Ascending aorta (tissue), 2 donors: ENCODE results near the gene AGAP1. TPM values are rescaled to one million over a fixed set of nuclear protein-coding genes. Genes with fewer than 3 reads are reported as not detected.

ENCODE experiments used
- DNase-seq, 2 donors: peaks; one replicate each; pipeline ENCODE4 v3.0.0-alpha.2; 2019; ENCODE audit warnings: low spot score in 2 of 2
- H3K27ac ChIP-seq, 2 donors: fragments of 200-600 bp; sonication (generic); one replicate each; pipeline ENCODE4 v1.5.1; 2016 to 2017; ENCODE audit warnings: mild to moderate bottlenecking in 1 of 2
- H3K27me3 ChIP-seq: fragments of 200-600 bp; sonication (generic); one replicate; pipeline ENCODE4 v1.5.1; 2017
- H3K36me3 ChIP-seq, 2 donors: fragments of 200-600 bp; sonication (generic); one replicate each; pipeline ENCODE4 v1.5.1; 2016
- H3K4me1 ChIP-seq, 2 donors: fragments of 200-600 bp; sonication (generic); one replicate each; pipeline ENCODE4 v1.5.1; 2016 to 2017; ENCODE audit warnings: mild to moderate bottlenecking in 1 of 2
- H3K4me3 ChIP-seq, 2 donors: fragments of 200-600 bp; sonication (generic); one replicate each; pipeline ENCODE4 v1.5.1; 2016 to 2017; ENCODE audit warnings: mild to moderate bottlenecking in 1 of 2
- H3K9me3 ChIP-seq, 2 donors: fragments of 200-600 bp; sonication (generic); one replicate each; pipeline ENCODE4 v1.5.1; 2016
- CTCF ChIP-seq, 3 experiments: fragments of 200-600 bp in 2 of 3; fragments of 450-650 bp in 1 of 3; sonication (generic) in 2 of 3; IDR thresholded peaks; one replicate each; pipeline ENCODE4 v1.5.1; 2016 to 2019; ENCODE audit warnings: antibody characterized with exemption in 3 of 3, mild to moderate bottlenecking in 1 of 3, moderate library complexity in 1 of 3
- intact Hi-C: fragments of 100-400 bp; cut with DNase I; formaldehyde crosslinking; loops from one replicate; pipeline ENCODE4 v1.15.1; 2023
- total RNA-seq: library from RNA; depleted of rRNA; stranded (reverse); fragments of >200 nt; gene quantifications from one replicate; pipeline ENCODE4 v1.1.0, GENCODE V29; 2016

Gene AGAP1
- total RNA-seq, 1 donor from 2014 or later: 19.7 TPM

- TF ChIP-seq CTCF (IDR thresholded peaks at IDR 0.05): no peak
- H3K36me3 ChIP-seq: no peaks in the 10 kb centered on the region
- H3K4me1 ChIP-seq: no peaks in the 10 kb centered on the region
- H3K4me3 ChIP-seq: no peak overlapping the region
- H3K27me3 ChIP-seq: no peaks in the 10 kb centered on the region
- no peak for DNase-seq
- intact Hi-C loops: no loop called here
- H3K27ac ChIP-seq: no peak overlapping the region
- no peaks in the 10 kb centered on the region for H3K9me3 ChIP-seq
These were observed 613.7 kb downstream of the AGAP1 start for GRCh38 chr2:236107536-236107935.

- TF ChIP-seq CTCF (IDR thresholded peaks at IDR 0.05): no peak
- intact Hi-C loops: no loop called here
- H3K4me3 ChIP-seq: no peak overlapping the region
- H3K36me3 ChIP-seq: no peaks in the 10 kb centered on the region
- H3K4me1 ChIP-seq: no peaks in the 10 kb centered on the region
- no peak for DNase-seq
- no peak overlapping the region for H3K27ac ChIP-seq
- no peaks in the 10 kb centered on the region for H3K9me3 ChIP-seq
- no peaks in the 10 kb centered on the region for H3K27me3 ChIP-seq
These were observed 614.2 kb downstream of the AGAP1 start for GRCh38 chr2:236107942-236108625.

- no peak for DNase-seq
- Histone ChIP-seq H3K27ac (no peak overlapping the region), H3K4me3 (no peak overlapping the region), H3K27me3 (no peaks in the 10 kb centered on the region), H3K4me1 (no peaks in the 10 kb centered on the region), H3K36me3 (no peaks in the 10 kb centered on the region), H3K9me3 (no peaks in the 10 kb centered on the region)
- intact Hi-C loops: no loop called here
- no peak for TF ChIP-seq CTCF (IDR thresholded peaks at IDR 0.05)
These were observed 615.2 kb downstream of the AGAP1 start for GRCh38 chr2:236109061-236109460.

- Histone ChIP-seq H3K4me1 (no peaks in the 10 kb centered on the region), H3K36me3 (no peaks in the 10 kb centered on the region), H3K27ac (no peak overlapping the region), H3K27me3 (no peaks in the 10 kb centered on the region), H3K9me3 (no peaks in the 10 kb centered on the region), H3K4me3 (no peak overlapping the region)
- TF ChIP-seq CTCF (IDR thresholded peaks at IDR 0.05): no peak
- intact Hi-C loops: no loop called here
- no peak for DNase-seq
These were observed 615.6 kb downstream of the AGAP1 start for GRCh38 chr2:236109473-236109872.

- no peak for DNase-seq
- Histone ChIP-seq H3K4me1 (no peaks in the 10 kb centered on the region), H3K36me3 (no peaks in the 10 kb centered on the region), H3K4me3 (no peak overlapping the region), H3K27ac (no peak overlapping the region), H3K27me3 (no peaks in the 10 kb centered on the region), H3K9me3 (no peaks in the 10 kb centered on the region)
- TF ChIP-seq CTCF (IDR thresholded peaks at IDR 0.05): no peak
- intact Hi-C loops: no loop called here
These were observed 618.6 kb downstream of the AGAP1 start for GRCh38 chr2:236112466-236112865.

GRCh38 chr2:236113425-236113824 is 619.6 kb downstream of the AGAP1 start:
- no peak overlapping the region for H3K27ac ChIP-seq
- intact Hi-C loops: no loop called here
- no peaks in the 10 kb centered on the region for H3K9me3 ChIP-seq
- TF ChIP-seq CTCF (IDR thresholded peaks at IDR 0.05): no peak
- H3K27me3 ChIP-seq: no peaks in the 10 kb centered on the region
- no peaks in the 10 kb centered on the region for H3K4me1 ChIP-seq
- DNase-seq: no peak
- no peak overlapping the region for H3K4me3 ChIP-seq
- no peaks in the 10 kb centered on the region for H3K36me3 ChIP-seq
